NCI-H2107 treated with DMSO at 0.1 percent for 48 hours (cell line): ENCODE data around the gene KHDC4.
"Not testable (repeated sequence)": the region's sequence is repeated elsewhere in the genome, so short reads cannot be mapped to it uniquely, and the experiment has no call there.

Experiments used
- DNase-seq: peaks from one replicate; lab custom pipeline; 2025; ENCODE audit not compliant: unreplicated experiment; lab: John Stamatoyannopoulos, UW

KHDC4 gene

GRCh38 chr1:155942578-155943141 lies 8.4 kb upstream of the KHDC4 start:
- no peak for DNase-seq

DNA sequence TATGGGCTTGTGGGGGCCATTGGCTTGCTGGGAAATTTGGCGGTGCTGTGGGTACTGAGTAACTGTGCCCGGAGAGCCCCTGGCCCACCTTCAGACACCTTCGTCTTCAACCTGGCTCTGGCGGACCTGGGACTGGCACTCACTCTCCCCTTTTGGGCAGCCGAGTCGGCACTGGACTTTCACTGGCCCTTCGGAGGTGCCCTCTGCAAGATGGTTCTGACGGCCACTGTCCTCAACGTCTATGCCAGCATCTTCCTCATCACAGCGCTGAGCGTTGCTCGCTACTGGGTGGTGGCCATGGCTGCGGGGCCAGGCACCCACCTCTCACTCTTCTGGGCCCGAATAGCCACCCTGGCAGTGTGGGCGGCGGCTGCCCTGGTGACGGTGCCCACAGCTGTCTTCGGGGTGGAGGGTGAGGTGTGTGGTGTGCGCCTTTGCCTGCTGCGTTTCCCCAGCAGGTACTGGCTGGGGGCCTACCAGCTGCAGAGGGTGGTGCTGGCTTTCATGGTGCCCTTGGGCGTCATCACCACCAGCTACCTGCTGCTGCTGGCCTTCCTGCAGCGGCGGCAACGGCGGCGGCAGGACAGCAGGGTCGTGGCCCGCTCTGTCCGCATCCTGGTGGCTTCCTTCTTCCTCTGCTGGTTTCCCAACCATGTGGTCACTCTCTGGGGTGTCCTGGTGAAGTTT lies 7.8 kb upstream of the KHDC4 start:
- DNase-seq = no peak

DNA sequence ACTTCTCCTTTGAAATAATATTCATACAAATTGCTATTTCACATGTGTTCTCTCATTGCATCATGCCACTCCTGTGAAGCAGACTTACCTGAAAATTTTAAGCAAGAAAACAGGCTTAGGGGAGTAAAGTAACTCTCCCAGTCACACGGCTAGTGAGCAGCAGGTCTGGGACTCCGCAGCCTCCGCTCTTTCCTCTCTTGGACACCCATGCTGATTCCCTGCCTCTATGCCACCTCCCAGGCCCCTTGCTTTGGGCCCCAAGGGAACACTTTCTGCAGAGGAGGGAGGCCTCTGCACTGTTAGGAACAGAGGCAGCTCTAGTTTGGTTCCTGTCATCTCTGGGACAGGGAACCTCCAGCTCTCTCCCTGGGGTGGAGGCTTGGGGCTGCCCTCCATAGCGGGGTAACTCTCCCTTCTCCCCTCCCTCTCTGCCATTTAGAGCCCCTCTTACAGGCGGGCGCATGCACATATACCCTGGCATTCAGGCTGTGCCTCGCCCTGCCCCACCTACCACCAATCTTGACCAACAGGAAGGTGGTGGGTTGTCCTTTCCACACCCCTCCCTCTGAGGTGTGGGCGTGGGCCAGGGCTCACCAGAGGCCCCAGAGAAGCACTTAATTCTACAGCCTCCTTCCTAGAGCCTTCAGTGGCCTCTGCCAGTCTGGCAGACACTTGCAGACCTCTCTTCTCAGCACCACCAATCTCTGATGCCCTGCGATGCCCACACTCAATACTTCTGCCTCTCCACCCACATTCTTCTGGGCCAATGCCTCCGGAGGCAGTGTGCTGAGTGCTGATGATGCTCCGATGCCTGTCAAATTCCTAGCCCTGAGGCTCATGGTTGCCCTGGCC lies 7.0 kb upstream of the KHDC4 start, which contains the start of gene RXFP4:
RXFP4 (plus strand) TSS at position 646 of the 852 bp plus-strand sequence; CDS start at position 718, 72 bp downstream.
- no peak for DNase-seq

DNA sequence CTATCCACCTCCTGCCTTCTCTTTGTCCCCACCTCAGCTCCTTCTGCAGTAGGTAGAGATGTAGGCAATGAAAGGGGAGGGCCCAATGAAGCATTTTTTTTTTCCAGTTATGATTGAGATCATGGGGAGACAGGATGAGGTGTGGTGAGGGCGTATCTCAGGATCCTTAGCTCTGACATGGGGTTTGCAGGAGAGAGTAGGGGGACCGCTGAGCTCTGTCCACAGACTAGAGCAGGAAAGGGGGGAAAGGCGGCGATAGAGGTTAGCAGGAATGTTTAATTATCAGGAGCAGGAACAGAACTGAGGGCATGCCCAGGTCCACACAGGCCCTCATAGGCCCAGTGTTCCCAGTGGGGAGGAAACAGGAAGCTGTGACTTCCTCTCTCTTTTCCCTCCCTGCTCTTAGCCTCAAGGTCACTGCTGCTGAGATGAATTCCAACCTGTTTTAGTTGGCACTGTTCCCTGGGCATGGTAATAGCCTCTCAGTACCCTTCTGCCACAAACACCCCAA lies 6.3 kb upstream of the KHDC4 start:
- no peak for DNase-seq

- peak; percentile 90 for DNase-seq
Measured at GRCh38 chr1:155938220-155938627, 4.0 kb upstream of the KHDC4 start.

DNA sequence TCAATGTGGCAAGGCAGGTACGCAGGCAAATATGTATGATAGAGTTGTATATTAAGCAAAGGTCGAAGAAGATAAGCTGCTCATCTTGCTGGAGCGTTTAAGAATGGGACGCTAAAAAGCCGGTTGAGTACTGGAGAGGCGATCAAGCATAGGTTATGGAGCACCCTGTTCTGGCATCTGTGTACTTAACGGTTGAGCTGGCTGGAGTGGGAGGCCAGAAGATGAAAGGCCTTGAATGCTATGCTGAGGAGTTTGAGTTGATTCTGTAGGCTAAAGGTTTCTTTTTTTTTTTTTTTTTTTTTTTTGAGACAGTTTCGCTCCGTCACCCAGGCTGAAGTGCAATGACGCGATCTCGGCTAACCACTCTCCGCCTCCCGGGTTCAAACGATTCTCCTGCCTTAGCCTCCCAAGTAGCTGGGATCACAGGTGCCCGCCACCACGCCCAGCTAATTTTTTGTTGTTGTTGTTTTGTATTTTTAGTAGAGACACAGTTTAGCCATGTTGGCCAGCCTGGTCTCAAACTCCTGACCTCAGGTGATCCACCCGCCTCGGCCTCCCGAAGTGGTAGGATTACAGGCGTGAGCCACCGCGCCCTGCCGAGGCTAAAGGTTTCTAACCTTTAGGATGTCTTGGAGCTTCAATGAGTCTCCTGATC lies 850 bp upstream of the KHDC4 start:
- peak; percentile 59 for DNase-seq

DNA sequence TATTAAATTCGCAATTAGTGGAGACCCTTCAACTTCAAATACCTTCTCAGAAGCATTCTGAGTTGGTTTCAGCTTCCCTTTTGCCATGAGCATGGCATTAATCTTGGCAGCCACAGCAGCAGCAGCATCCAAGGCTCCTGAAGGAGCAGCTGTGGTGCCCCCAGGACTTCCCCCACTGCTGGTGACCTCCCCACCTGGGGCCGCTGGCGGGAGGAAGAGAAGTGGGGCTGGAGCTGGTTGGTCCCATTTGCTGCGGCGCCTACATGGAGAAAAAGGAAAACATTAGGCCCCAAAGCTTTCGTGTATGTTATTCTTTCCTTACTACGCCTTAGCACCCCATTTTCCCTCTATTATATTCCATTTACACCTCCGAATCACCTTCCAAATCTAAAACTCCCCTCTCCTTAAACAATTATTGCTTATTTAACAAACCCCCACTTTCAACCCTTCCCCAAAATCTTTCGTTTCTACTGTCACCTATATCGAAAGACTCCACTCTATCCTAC lies 569 bp downstream of the KHDC4 start:
- no peak for DNase-seq

DNA sequence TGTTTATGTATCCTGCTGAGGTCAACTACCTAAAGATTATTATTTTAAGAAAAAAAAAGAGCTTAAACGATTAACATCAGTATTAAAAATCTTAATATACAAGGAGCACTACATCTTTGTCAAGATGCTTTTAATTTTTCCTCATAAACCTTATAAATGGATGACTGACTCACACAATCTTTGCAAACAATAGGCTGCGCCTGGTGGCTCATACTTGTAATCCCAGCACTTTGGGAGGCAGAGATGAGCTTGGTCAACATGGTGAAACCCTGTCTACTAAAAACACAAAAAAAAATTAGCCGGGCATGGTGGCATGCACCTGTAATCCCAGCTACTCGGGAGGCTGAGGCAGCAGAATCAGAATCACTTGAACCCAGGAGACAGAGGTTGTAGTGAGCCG lies 1.7 kb downstream of the KHDC4 start:
- no peak for DNase-seq

DNA sequence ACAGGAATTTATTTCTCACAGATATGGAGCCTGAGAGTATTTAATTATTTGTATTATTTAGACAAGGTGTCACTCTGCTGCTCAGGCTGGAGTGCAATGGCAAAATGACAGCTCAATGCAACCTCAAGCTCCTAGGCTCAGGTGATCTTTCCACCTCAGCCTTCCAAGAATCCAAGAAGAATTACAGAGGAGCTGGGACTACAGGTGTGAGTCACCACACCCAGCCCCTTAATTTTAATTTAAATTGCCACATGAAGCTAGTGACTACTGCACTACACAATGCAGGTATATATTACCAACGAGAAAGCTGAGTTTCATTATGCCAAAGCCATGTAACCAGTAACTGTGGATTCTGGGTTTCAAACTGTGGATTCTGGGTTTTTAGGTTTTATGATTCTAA lies 2.1 kb downstream of the KHDC4 start:
- no peak for DNase-seq

- no peak for DNase-seq
Measured at GRCh38 chr1:155931332-155932038, 2.7 kb downstream of the KHDC4 start.

- not testable (repeated sequence) for DNase-seq
Measured at GRCh38 chr1:155930725-155931124, 3.5 kb downstream of the KHDC4 start.

- DNase-seq = no peak
Measured at GRCh38 chr1:155929057-155929456, 5.2 kb downstream of the KHDC4 start.

DNA sequence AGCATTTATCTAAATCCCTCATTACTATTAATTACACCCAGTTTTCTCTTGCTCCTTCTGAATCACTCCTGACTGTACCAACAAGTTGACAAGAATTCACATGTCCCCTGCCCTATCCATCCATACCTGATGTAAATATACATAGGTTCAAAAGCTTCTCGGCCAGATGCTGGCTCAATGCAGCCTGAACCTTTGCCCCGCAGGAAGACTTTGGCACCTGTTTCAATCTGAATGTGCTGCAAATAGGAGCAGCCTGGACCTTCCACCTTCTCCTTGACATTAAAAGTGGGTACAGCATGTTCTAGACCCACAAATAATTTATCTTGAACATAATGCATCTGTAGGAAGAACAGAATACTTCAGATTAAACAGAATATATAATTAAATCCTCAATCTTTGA lies 8.7 kb downstream of the KHDC4 start:
- DNase-seq = no peak

- no peak for DNase-seq
Measured at GRCh38 chr1:155920717-155921116, 13.5 kb downstream of the KHDC4 start.

- no peak for DNase-seq
Measured at GRCh38 chr1:155919801-155920200, 14.4 kb downstream of the KHDC4 start.

- no peak for DNase-seq
Measured at GRCh38 chr1:155918660-155919059, 15.6 kb downstream of the KHDC4 start.

DNA sequence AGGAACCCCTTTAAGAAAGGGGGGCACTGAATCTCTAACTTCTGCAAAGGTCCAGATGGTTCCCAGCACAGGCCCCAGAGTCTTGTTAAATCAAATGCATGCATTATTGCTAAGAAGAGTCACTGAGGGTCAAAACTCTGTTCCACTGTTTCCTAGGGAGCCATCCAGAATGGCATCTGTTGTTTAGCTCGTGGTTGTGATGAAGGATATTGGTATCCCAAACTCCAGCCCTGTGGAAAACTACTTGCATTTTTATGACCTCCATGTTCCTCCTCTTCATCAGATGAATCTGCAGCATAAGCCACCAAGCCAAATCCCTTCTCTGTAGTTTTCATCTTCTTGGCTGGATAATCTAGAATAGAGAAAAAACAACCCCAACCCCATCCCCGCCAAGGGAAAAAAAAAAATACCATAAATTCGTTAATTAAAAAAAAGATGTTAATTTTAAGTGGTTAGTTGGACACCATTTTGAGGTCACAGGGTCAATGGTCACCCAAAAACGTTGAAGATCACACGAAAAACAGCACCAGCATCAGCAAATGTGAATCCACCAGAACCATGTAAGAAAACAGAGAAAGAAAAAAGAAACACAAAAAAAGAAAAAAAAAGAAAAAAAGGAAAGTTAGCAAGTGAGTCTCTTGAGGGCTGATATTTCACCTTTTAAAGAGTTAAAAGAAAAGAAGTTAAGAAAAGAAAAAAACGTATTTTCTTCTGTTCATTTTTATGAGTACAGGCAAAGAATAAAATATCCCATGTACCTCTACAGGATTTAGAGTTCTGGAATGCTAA lies 20.1 kb downstream of the KHDC4 start:
- no peak for DNase-seq

DNA sequence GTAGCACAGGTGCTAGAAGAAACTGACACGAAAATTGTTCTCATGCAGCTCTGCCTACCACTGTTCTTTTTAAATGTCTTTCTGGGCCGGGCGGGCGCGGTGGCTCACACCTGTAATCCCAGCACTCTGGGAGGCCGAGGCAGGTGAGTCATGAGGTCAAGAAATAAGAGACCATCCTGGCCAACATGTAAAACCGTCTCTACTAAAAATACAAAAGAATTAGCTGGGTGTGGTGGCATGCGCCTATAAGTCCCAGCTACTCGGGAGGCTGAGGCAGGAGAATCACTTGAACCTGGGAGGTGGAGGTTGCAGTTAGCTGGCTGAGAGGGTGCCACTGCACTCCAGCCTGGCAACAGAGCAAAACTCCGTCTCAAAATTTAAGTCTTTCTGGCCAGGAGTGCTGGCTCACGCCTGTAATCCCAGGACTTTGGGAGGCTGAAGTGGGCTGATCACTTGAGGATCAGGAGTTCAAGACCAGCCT lies 22.1 kb downstream of the KHDC4 start:
- DNase-seq = no peak
